Neutrophil (primary cell): ENCODE results near the gene SLC25A5.
"Not testable (repeated sequence)": the region's sequence is repeated elsewhere in the genome, so short reads cannot be mapped to it uniquely, and the experiment has no call there.

Experiments
- H3K27ac ChIP-seq: fragments of 200-600 bp; sonication (generic); 2 replicates; pipeline ENCODE4 v1.5.1; 2016; ENCODE audit warnings: mild to moderate bottlenecking, moderate library complexity
- H3K27me3 ChIP-seq: fragments of 200-600 bp; sonication (generic); 2 replicates; pipeline ENCODE4 v1.6.0; 2016; ENCODE audit warnings: mild to moderate bottlenecking
- H3K36me3 ChIP-seq: fragments of 200-600 bp; sonication (generic); 2 replicates; pipeline ENCODE4 v1.5.1; 2017
- H3K4me1 ChIP-seq, 2 experiments: fragments of 200-600 bp in 1 of 2; sonication (generic) in 1 of 2; 1 replicate in 1 of 2; 2 replicates in 1 of 2; pipeline versions ENCODE4 v1.5.1 to v1.6.1; 2013 to 2016; ENCODE audit warnings: low read depth in 1 of 2, low read length in 1 of 2, mild to moderate bottlenecking in 1 of 2, moderate library complexity in 1 of 2; ENCODE audit not compliant: control insufficient read depth in 1 of 2, insufficient read depth in 1 of 2
- H3K4me3 ChIP-seq, 2 experiments: fragments of 200-600 bp in 1 of 2; sonication (generic) in 1 of 2; 1 replicate in 1 of 2; 2 replicates in 1 of 2; pipeline ENCODE4 v1.5.1; 2013 to 2016; ENCODE audit warnings: low read depth in 1 of 2, low read length in 1 of 2, mild to moderate bottlenecking in 1 of 2, moderate library complexity in 1 of 2
- H3K9me3 ChIP-seq: fragments of 200-600 bp; sonication (generic); 2 replicates; pipeline ENCODE4 v1.5.1; 2016
- TF ChIP-seq, protein P1 (sequence below): fragments of 200-600 bp; sonication (generic); IDR thresholded peaks from 2 replicates; pipeline ENCODE4 v1.5.1; 2016; ENCODE audit warnings: antibody characterized with exemption

Gene SLC25A5

DNA sequence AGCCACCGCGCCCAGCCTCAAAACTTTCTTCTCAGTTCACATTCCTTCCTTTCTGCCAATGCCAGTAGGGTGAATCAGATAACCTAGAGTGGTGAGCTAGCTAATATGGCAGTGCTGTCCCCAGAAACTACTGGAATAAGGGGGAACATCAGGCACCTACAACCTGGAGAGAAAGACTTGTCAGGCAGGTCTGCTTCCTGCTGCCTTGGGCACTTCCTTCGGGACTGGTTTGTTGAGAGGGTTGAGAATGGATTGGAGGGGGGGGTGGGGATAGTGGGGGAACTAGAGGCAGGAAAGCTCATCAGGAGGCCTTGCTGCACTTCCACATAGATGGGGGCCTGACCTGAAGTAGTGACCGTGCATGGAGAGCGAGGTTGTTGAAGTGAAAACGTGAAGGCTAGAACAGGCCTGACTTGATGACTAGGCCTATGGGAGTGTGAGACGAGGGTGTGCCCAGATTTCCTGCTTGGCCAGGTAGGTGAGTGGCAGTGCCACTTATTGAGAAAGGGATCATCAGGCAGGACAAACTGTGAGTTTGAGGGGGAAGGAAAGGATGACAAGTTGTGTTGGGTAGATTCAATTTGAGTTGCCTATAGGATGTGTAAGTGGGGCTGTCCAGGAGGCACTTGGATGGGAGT is 33.4 kb downstream of the SLC25A5 start:
- TF ChIP-seq, protein P1, sequence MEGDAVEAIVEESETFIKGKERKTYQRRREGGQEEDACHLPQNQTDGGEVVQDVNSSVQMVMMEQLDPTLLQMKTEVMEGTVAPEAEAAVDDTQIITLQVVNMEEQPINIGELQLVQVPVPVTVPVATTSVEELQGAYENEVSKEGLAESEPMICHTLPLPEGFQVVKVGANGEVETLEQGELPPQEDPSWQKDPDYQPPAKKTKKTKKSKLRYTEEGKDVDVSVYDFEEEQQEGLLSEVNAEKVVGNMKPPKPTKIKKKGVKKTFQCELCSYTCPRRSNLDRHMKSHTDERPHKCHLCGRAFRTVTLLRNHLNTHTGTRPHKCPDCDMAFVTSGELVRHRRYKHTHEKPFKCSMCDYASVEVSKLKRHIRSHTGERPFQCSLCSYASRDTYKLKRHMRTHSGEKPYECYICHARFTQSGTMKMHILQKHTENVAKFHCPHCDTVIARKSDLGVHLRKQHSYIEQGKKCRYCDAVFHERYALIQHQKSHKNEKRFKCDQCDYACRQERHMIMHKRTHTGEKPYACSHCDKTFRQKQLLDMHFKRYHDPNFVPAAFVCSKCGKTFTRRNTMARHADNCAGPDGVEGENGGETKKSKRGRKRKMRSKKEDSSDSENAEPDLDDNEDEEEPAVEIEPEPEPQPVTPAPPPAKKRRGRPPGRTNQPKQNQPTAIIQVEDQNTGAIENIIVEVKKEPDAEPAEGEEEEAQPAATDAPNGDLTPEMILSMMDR = no peak
- H3K27ac ChIP-seq = peak overlapping the region; percentile 39
- no peaks in the 10 kb centered on the region for H3K27me3 ChIP-seq
- H3K9me3 ChIP-seq = no peaks in the 10 kb centered on the region
- H3K36me3 ChIP-seq = no peaks in the 10 kb centered on the region
- H3K4me1 ChIP-seq = peaks cover 26 to 30% of the 10 kb centered on the region in 2 experiments
- no peak overlapping the region for H3K4me3 ChIP-seq

DNA sequence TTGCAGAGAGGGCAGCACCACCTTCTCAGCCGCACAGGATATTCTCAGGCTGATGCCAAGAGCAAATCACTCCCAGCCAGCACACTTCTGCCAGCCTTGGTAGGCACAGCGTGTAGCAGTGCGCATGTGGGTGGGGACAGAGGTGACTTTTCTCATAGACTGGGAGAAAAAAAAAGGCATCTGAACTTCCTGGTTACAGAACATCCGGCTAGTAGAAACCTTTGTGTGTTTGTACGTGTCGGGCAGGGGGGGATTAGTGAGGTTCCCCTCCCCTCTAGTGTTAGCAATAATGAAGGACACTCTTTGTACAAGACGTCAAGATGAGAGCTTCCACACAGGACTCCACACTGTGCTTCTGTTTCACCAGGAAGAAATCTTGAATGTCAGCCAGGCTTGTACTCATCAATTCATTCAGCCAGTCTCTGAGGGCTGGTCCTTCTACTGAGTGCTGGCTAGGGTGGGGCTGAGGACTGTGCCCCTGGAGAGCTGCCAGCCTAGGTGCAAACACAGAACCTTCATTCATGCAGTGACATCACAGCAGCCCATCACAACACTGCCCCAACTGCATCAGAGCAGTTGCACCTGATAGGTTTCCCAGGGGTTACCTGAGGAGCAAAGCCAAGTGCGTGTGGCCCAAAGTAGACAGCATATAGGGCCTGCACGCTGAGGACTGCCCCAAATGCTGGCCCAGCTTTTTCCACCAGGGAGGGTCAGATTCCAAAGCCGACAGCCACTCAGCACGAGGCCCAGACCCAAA is 34.7 kb downstream of the SLC25A5 start:
- Histone ChIP-seq H3K36me3 (no peaks in the 10 kb centered on the region), H3K27me3 (no peaks in the 10 kb centered on the region), H3K4me1 (peaks cover 19 to 21% of the 10 kb centered on the region in 2 experiments), H3K27ac (peak overlapping the region; percentile 27), H3K4me3 (no peak overlapping the region), H3K9me3 (no peaks in the 10 kb centered on the region)
- TF ChIP-seq, protein P1 = no peak

DNA sequence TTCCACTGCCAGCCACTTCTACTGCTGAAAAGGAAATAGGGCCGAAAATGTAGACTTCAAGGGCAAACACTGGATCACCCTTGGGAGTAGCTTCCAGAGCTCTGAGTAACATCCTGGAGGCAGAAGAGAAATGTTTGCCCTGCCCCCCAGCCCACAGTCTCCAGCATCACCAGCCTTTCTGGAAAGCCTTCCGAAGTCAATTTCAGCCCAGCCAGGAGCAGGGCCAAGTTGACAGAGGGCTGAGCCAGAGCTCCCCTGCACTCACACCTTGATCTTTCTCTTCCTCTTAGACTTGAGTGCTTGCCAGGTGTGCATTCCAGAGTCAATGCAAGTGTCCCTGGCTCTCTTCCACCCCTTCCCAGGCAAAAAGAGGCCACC is 35.2 kb downstream of the SLC25A5 start:
- Histone ChIP-seq H3K27me3 (no peaks in the 10 kb centered on the region), H3K4me1 (peaks cover 19 to 21% of the 10 kb centered on the region in 2 experiments), H3K9me3 (no peaks in the 10 kb centered on the region), H3K27ac (no peak overlapping the region), H3K4me3 (no peak overlapping the region), H3K36me3 (no peaks in the 10 kb centered on the region)
- TF ChIP-seq, protein P1 = no peak

DNA sequence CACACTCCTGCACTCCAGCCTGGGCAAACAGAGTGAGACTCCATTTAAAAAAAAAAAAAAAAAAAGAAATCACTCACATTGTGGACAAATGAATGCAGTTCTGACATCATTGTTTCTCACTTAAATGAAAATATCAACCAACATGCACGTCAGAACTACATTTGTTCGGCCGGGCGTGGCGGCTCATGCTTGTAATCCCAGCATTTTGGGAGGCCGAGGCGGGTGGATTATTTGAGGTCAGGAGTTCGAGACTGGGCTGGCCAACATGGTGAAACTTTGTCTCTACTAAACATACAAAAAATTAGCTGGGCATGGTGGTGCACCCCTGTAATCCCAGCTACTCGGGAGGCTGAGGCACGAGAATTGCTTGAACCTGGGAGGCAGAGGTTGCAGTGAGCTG is 36.9 kb downstream of the SLC25A5 start:
- not testable (repeated sequence) for H3K27me3 ChIP-seq, H3K27ac ChIP-seq, H3K9me3 ChIP-seq, H3K36me3 ChIP-seq, H3K4me3 ChIP-seq
- peaks cover 19 to 21% of the 10 kb centered on the region in 2 experiments for H3K4me1 ChIP-seq

DNA sequence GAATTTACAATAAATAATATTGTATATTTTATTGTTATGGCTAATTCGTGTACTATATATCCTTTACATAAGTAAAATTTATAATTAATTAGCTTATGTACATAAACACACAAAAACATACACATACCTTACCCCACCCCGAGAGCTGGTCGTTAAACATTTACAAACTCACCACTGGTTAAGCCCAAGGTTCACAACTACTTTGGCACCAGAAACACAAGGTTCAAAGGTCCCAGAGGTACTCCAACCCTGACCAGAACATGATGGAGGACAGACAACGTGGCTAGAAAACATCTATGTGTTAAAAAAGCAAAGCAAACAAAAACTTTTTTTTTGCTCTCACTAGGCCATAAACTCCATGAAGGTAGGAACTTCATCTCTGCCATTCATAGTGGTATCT is 37.7 kb downstream of the SLC25A5 start:
- TF ChIP-seq, protein P1 = no peak
- no peak overlapping the region for H3K4me3 ChIP-seq
- H3K27ac ChIP-seq = no peak overlapping the region
- no peaks in the 10 kb centered on the region for H3K9me3 ChIP-seq
- H3K27me3 ChIP-seq = no peaks in the 10 kb centered on the region
- H3K4me1 ChIP-seq = peaks cover 12 to 21% of the 10 kb centered on the region in 2 experiments
- H3K36me3 ChIP-seq = no peaks in the 10 kb centered on the region

DNA sequence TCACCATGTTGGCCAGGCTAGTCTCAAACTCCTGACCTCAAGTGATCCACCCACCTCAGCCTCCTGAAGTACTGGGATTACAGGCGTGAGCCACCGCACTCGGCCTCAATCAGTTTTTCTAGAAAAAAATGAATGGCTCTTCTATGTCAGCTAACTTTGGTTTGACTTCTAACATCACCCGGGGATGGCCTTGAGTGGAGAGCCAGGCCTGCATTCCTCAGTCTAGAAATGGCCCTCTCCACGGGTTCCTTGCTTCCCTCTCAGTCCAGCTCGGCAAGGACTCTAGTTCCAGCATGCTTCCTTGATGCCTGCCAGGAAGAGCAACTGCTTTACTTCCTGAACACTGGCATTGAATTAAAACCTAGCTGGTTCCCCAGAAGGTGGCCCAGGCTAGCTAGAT is 39.0 kb downstream of the SLC25A5 start:
- no peaks in the 10 kb centered on the region for H3K9me3 ChIP-seq
- TF ChIP-seq, protein P1 = no peak
- no peaks in the 10 kb centered on the region for H3K27me3 ChIP-seq
- no peak overlapping the region for H3K27ac ChIP-seq
- H3K4me1 ChIP-seq = peaks cover 8 to 10% of the 10 kb centered on the region in 2 experiments
- H3K36me3 ChIP-seq = no peaks in the 10 kb centered on the region
- H3K4me3 ChIP-seq = no peak overlapping the region
